ENCODE results near the gene PTPRM.

- TF ChIP-seq CTCF (IDR thresholded peaks at IDR 0.05; ENCODE audit: low read depth, low read length, missing input control), result no peak
- no peak for TF ChIP-seq YY1 (IDR thresholded peaks at IDR 0.05)
- no peak for TF ChIP-seq ZBTB33 (IDR thresholded peaks at IDR 0.05)
- TF ChIP-seq REST (IDR thresholded peaks at IDR 0.05), result no peak
- no peak for TF ChIP-seq EGR1 (IDR thresholded peaks at IDR 0.05; ENCODE audit: low read depth in 2 of 2)
- no peak for TF ChIP-seq TAF1 (conservative IDR thresholded peaks at IDR 0.05)
- no peak for TF ChIP-seq JUND (IDR thresholded peaks at IDR 0.05)
- TF ChIP-seq MAX (IDR thresholded peaks at IDR 0.05), result no peak
Observed at GRCh38 chr18:8411492-8411891, 844.4 kb downstream of the PTPRM start.
